Glutamatergic neuron (in vitro differentiated cells): ENCODE measurements around the gene TPGS2. TPM values are rescaled to one million over a fixed set of nuclear protein-coding genes. Genes with fewer than 3 reads are reported as not detected.

Experiments
- DNase-seq: peaks from one replicate; pipeline ENCODE4 v3.0.0; 2022
- H3K27ac Mint-ChIP-seq: one replicate; pipeline ENCODE4 v1.8.0; 2020; ENCODE audit warnings: mild to moderate bottlenecking, mixed read lengths, inconsistent platforms; ENCODE audit not compliant: unreplicated experiment
- H3K27me3 Mint-ChIP-seq: one replicate; pipeline ENCODE4 v1.8.0; 2020; ENCODE audit warnings: mild to moderate bottlenecking, moderate library complexity, mixed read lengths, inconsistent platforms; ENCODE audit not compliant: unreplicated experiment
- H3K36me3 Mint-ChIP-seq: one replicate; pipeline ENCODE4 v1.8.0; 2020; ENCODE audit warnings: mild to moderate bottlenecking, mixed read lengths, inconsistent platforms; ENCODE audit not compliant: unreplicated experiment
- H3K4me1 Mint-ChIP-seq: one replicate; pipeline ENCODE4 v1.8.0; 2020; ENCODE audit warnings: mild to moderate bottlenecking, low read depth, mixed read lengths, inconsistent platforms; ENCODE audit not compliant: unreplicated experiment
- H3K4me3 Mint-ChIP-seq: one replicate; pipeline ENCODE4 v1.8.0; 2020; ENCODE audit warnings: mild to moderate bottlenecking, mixed read lengths, inconsistent platforms; ENCODE audit not compliant: unreplicated experiment
- H3K9me3 Mint-ChIP-seq: one replicate; pipeline ENCODE4 v1.8.0; 2020; ENCODE audit warnings: mild to moderate bottlenecking, moderate library complexity, mixed read lengths, inconsistent platforms; ENCODE audit not compliant: unreplicated experiment
- total RNA-seq: library from RNA; stranded (reverse); fragmentation: NEBNext Ultra II Directional; extraction: Animal tissue kit (Norgen Biotek cat#: 25700); gene quantifications from one replicate; pipeline ENCODE4 v1.2.1, GENCODE V29; 2021; ENCODE audit not compliant: unreplicated experiment
- TF ChIP-seq, protein P1 (sequence below): fragments of 200-600 bp; sonication (generic); IDR thresholded peaks from one replicate; pipeline ENCODE4 v1.5.0; 2021; ENCODE audit not compliant: partially characterized antibody, unreplicated experiment

Gene TPGS2
- total RNA-seq, 1 donor from 2014 or later = 166 TPM

- H3K4me1 Mint-ChIP-seq = peaks cover 27% of the 10 kb centered on the region
- peaks cover 12% of the 10 kb centered on the region for H3K9me3 Mint-ChIP-seq
- peaks cover 10% of the 10 kb centered on the region for H3K27me3 Mint-ChIP-seq
- H3K36me3 Mint-ChIP-seq = peaks cover 9% of the 10 kb centered on the region
- peak overlapping the region; percentile 40 for H3K4me3 Mint-ChIP-seq
- H3K27ac Mint-ChIP-seq = peak overlapping the region; percentile 86
- DNase-seq = peak; percentile 51
- TF ChIP-seq, protein P1, sequence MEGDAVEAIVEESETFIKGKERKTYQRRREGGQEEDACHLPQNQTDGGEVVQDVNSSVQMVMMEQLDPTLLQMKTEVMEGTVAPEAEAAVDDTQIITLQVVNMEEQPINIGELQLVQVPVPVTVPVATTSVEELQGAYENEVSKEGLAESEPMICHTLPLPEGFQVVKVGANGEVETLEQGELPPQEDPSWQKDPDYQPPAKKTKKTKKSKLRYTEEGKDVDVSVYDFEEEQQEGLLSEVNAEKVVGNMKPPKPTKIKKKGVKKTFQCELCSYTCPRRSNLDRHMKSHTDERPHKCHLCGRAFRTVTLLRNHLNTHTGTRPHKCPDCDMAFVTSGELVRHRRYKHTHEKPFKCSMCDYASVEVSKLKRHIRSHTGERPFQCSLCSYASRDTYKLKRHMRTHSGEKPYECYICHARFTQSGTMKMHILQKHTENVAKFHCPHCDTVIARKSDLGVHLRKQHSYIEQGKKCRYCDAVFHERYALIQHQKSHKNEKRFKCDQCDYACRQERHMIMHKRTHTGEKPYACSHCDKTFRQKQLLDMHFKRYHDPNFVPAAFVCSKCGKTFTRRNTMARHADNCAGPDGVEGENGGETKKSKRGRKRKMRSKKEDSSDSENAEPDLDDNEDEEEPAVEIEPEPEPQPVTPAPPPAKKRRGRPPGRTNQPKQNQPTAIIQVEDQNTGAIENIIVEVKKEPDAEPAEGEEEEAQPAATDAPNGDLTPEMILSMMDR = no peak
Measured at GRCh38 chr18:36759167-36759776, 69.5 kb downstream of the TPGS2 start.

DNA sequence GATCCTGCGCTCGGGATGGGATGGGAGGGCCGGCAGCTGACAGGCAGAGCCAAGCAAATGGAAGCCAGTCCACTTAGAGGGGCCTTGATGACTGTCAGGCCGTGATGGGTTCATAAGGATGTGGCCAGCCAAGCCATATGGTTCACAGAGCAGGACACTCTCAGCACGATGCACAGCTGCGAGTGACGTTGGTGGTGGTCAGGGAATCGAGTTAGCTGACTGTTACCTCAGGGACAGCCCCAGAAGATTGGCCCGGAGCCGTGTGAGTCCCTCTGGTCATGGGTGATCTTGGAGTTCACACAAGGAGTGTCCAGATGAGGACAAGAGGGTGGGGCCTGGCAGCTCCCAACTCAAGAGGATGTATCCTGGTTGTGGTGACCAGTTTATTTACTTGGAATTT lies 70.2 kb downstream of the TPGS2 start:
- Mint-ChIP-seq H3K4me3 (peak overlapping the region; percentile 40), H3K27ac (peak overlapping the region; percentile 86), H3K27me3 (peaks cover 10% of the 10 kb centered on the region), H3K9me3 (peaks cover 12% of the 10 kb centered on the region), H3K36me3 (peaks cover 9% of the 10 kb centered on the region), H3K4me1 (peaks cover 27% of the 10 kb centered on the region)
- DNase-seq = peak; percentile 54
- TF ChIP-seq, protein P1 = no peak

DNA sequence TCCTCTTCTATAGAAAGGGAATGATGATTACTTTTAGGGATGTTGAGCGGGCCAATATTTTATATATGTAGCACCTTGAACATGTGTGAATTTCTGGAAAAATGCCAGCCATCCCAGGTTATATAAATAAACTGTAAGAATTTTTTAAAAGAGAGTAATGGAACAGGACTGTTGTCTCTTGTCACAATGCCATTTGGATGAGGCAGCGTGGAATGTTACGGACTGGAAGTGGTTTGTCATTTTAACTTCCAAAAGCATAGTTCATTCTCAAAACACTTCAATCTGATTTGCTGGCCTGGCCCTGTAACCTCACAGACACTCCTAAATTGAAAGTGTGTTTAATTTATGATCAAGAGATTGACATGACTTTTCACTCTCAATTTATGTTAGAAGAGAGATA lies 70.8 kb downstream of the TPGS2 start:
- peak overlapping the region; percentile 86 for H3K27ac Mint-ChIP-seq
- H3K4me3 Mint-ChIP-seq = no peak overlapping the region
- no peak for DNase-seq
- peaks cover 27% of the 10 kb centered on the region for H3K4me1 Mint-ChIP-seq
- H3K9me3 Mint-ChIP-seq = peaks cover 12% of the 10 kb centered on the region
- TF ChIP-seq, protein P1 = no peak
- H3K27me3 Mint-ChIP-seq = peaks cover 10% of the 10 kb centered on the region
- peaks cover 9% of the 10 kb centered on the region for H3K36me3 Mint-ChIP-seq

- Mint-ChIP-seq H3K27ac (peak overlapping the region; percentile 62), H3K9me3 (peaks cover 12% of the 10 kb centered on the region), H3K36me3 (peaks cover 9% of the 10 kb centered on the region), H3K4me1 (peaks cover 27% of the 10 kb centered on the region), H3K27me3 (peaks cover 10% of the 10 kb centered on the region), H3K4me3 (no peak overlapping the region)
- DNase-seq = no peak
- TF ChIP-seq, protein P1 = peak; percentile 77
Measured at GRCh38 chr18:36757081-36757480, 71.7 kb downstream of the TPGS2 start.

GRCh38 chr18:36756242-36756641 lies 72.6 kb downstream of the TPGS2 start:
- TF ChIP-seq, protein P1 = no peak
- Mint-ChIP-seq H3K9me3 (peaks cover 12% of the 10 kb centered on the region), H3K27me3 (peaks cover 10% of the 10 kb centered on the region), H3K27ac (no peak overlapping the region), H3K4me1 (peaks cover 27% of the 10 kb centered on the region), H3K36me3 (peaks cover 3% of the 10 kb centered on the region), H3K4me3 (no peak overlapping the region)
- no peak for DNase-seq
